HCT116 (cell line): ENCODE measurements around the gene RXFP1. TPM values are rescaled to one million over a fixed set of nuclear protein-coding genes. Genes with fewer than 3 reads are reported as not detected.
A peak's percentile ranks its signal among the peaks of the same experiment; 100 is the strongest.

ENCODE experiments used
- ATAC-seq: fragments of 200-7000 bp; cut with Tn5 transposase; 2 replicates; pipeline ENCODE4 v1.9.1; 2020; ENCODE audit warnings: mild to moderate bottlenecking, moderate library complexity
- Bru-seq: library from RNA; stranded (reverse); fragments of 400-500 nt; gene quantifications from one replicate; lab custom pipeline; 2021; lab: Mats Ljungman, UMichigan
- BruChase-seq, 2 experiments: library from RNA; stranded (reverse); fragments of 400-500 nt; gene quantifications; one replicate each; lab custom pipeline; 2021; lab: Mats Ljungman, UMichigan
- BruUV-seq: library from RNA; stranded (reverse); fragments of 400-500 nt; replicated peaks from 2 replicates; lab custom pipeline; 2021; lab: Mats Ljungman, UMichigan
- CTCF ChIA-PET: fragments of 300-600 bp; sonication (Branson Sonifier 250); formaldehyde crosslinking; loops from one replicate; lab custom pipeline; 2021; ENCODE audit warnings: antibody characterized with exemption; lab: Charles Lee
- POLR2A ChIA-PET: fragments of 300-600, 350-600 bp; sonication (Branson Sonifier 250); formaldehyde crosslinking; loops from one replicate; lab custom pipeline; 2021; ENCODE audit warnings: antibody characterized with exemption; lab: Charles Lee
- RAD21 ChIA-PET, 2 experiments: fragments of 300-600 bp; sonication (Branson Sonifier 250); formaldehyde crosslinking; loops; one replicate each; lab custom pipeline; 2023; ENCODE audit warnings: low total read pairs in 2 of 2; ENCODE audit not compliant: uncharacterized antibody in 2 of 2, unreplicated experiment in 2 of 2, low non-redundant PET in 1 of 2; lab: Charles Lee
- DNase-seq: peaks from one replicate; pipeline ENCODE4 v3.0.0-alpha.2; 2010; ENCODE audit warnings: low read depth, low spot score
- H2AFZ ChIP-seq: fragments of 200-600 bp; shearing (Covaris generic), sonication (generic); 2 replicates; pipeline ENCODE4 v1.6.1; 2017; ENCODE audit warnings: low read depth, mixed run types, mixed read lengths, antibody characterized with exemption, low read length; ENCODE audit not compliant: poor library complexity, severe bottlenecking
- H3K27ac ChIP-seq: 2 replicates; pipeline ENCODE4 v1.5.1; 2012; ENCODE audit warnings: low read depth, low read length
- H3K27me3 ChIP-seq: fragments of 200-600 bp; sonication (generic); 2 replicates; pipeline ENCODE4 v1.6.1; 2016; ENCODE audit warnings: mixed run types, low read length, mixed read lengths; ENCODE audit not compliant: insufficient read depth
- H3K36me3 ChIP-seq, 2 experiments: fragments of 200-500 bp in 1 of 2; fragments of 200-600 bp in 1 of 2; sonication (Bioruptor generic) in 1 of 2; sonication (generic) in 1 of 2; 2 replicates each; pipeline versions ENCODE4 v1.5.1 to v1.6.1; 2014 to 2016; ENCODE audit warnings: low read length in 2 of 2, inconsistent platforms in 1 of 2, mixed read lengths in 1 of 2, mixed run types in 1 of 2; ENCODE audit not compliant: insufficient read depth in 2 of 2, control insufficient read depth in 1 of 2
- H3K4me1 ChIP-seq, 2 experiments: fragments of 200-600 bp in 1 of 2; sonication (generic) in 1 of 2; 2 replicates each; pipeline versions ENCODE4 v1.5.1 to v1.6.1; 2012 to 2017; ENCODE audit warnings: low read length in 2 of 2, inconsistent platforms in 1 of 2, mild to moderate bottlenecking in 1 of 2, mixed read lengths in 1 of 2, mixed run types in 1 of 2, moderate library complexity in 1 of 2; ENCODE audit not compliant: insufficient read depth in 2 of 2, control insufficient read depth in 1 of 2
- H3K4me2 ChIP-seq: fragments of 200-600 bp; sonication (generic); 2 replicates; pipeline ENCODE4 v1.6.1; 2017; ENCODE audit warnings: mixed run types, low read length, mixed read lengths
- H3K4me3 ChIP-seq, 2 experiments: fragments of 200-600 bp in 1 of 2; sonication (generic) in 1 of 2; replicated peaks in 1 of 2; 2 replicates each; pipeline ENCODE4 v1.5.1; 2011 to 2016; ENCODE audit warnings: low read length in 2 of 2, control low read depth in 1 of 2, low read depth in 1 of 2, mild to moderate bottlenecking in 1 of 2, mixed read lengths in 1 of 2, mixed run types in 1 of 2
- H3K79me2 ChIP-seq: fragments of 200-600 bp; sonication (generic); 2 replicates; pipeline ENCODE4 v1.6.1; 2017; ENCODE audit warnings: mild to moderate bottlenecking, mixed run types, low read length, moderate library complexity, mixed read lengths; ENCODE audit not compliant: insufficient read depth
- H3K9ac ChIP-seq: fragments of 200-600 bp; sonication (generic); 2 replicates; pipeline ENCODE4 v1.6.1; 2016; ENCODE audit warnings: low read length, mixed read lengths
- H3K9me2 ChIP-seq: fragments of 200-600 bp; sonication (generic), shearing (Covaris generic); 2 replicates; pipeline ENCODE4 v1.6.1; 2017; ENCODE audit warnings: mixed run types, mild to moderate bottlenecking, moderate library complexity; ENCODE audit not compliant: insufficient read depth
- H3K9me3 ChIP-seq, 2 experiments: fragments of 200-500 bp in 1 of 2; fragments of 200-600 bp in 1 of 2; sonication (Bioruptor generic) in 1 of 2; sonication (generic) in 1 of 2; 2 replicates each; pipeline ENCODE4 v1.6.1; 2014 to 2017; ENCODE audit warnings: low read length in 2 of 2, mixed read lengths in 2 of 2, inconsistent platforms in 1 of 2, low read depth in 1 of 2, mild to moderate bottlenecking in 1 of 2, mixed run types in 1 of 2, moderate library complexity in 1 of 2; ENCODE audit not compliant: control insufficient read depth in 1 of 2, insufficient read depth in 1 of 2
- H4K20me1 ChIP-seq: fragments of 200-600 bp; sonication (generic), shearing (Covaris generic); 2 replicates; pipeline ENCODE4 v1.6.1; 2017; ENCODE audit warnings: mixed run types, mild to moderate bottlenecking, moderate library complexity; ENCODE audit not compliant: insufficient read depth
- ATF3 ChIP-seq: IDR thresholded peaks from 2 replicates; pipeline ENCODE4 v1.6.1; 2012
- CEBPB ChIP-seq: IDR thresholded peaks from 2 replicates; pipeline ENCODE4 v1.6.1; 2012; ENCODE audit warnings: low read depth
- CTCF ChIP-seq, 3 experiments: fragments of 200-600 bp in 1 of 3; sonication (generic) in 1 of 3; IDR thresholded peaks in 2 of 3; conservative IDR thresholded peaks in 1 of 3; 2 replicates each; pipeline ENCODE4 v1.5.1; 2012 to 2017; ENCODE audit warnings: low read depth in 2 of 3, low read length in 2 of 3, antibody characterized with exemption in 1 of 3, borderline replicate concordance in 1 of 3, control low read depth in 1 of 3, mild to moderate bottlenecking in 1 of 3, mixed read lengths in 1 of 3, mixed run types in 1 of 3, moderate library complexity in 1 of 3; ENCODE audit not compliant: insufficient read depth in 1 of 3
- EGR1 ChIP-seq: IDR thresholded peaks from 2 replicates; pipeline ENCODE4 v1.6.1; 2012; ENCODE audit warnings: low read depth
- ELF1 ChIP-seq: IDR thresholded peaks from 2 replicates; pipeline ENCODE4 v1.6.1; 2012; ENCODE audit warnings: low read depth, borderline replicate concordance
- EZH2 ChIP-seq: fragments of 200-600 bp; sonication (generic); IDR thresholded peaks from 2 replicates; pipeline ENCODE4 v1.6.1; 2017; ENCODE audit warnings: antibody characterized with exemption, mixed run types
- EZH2phosphoT487 ChIP-seq: fragments of 200-600 bp; IDR thresholded peaks from 2 replicates; pipeline ENCODE4 v1.6.1; 2018; ENCODE audit warnings: antibody characterized with exemption, borderline replicate concordance
- FOSL1 ChIP-seq: IDR thresholded peaks from 2 replicates; pipeline ENCODE4 v1.6.1; 2012; ENCODE audit warnings: low read depth
- POLR2A ChIP-seq: IDR thresholded peaks from 2 replicates; pipeline ENCODE4 v1.7.0; 2011; ENCODE audit warnings: borderline replicate concordance; ENCODE audit not compliant: insufficient read depth, insufficient read length; ENCODE audit errors: extremely low read depth
- RAD21 ChIP-seq: IDR thresholded peaks from 2 replicates; pipeline ENCODE4 v1.6.1; 2012; ENCODE audit warnings: low read depth, mild to moderate bottlenecking
- REST ChIP-seq: IDR thresholded peaks from 2 replicates; pipeline ENCODE4 v1.6.1; 2012; ENCODE audit warnings: low read depth
- SIN3A ChIP-seq: IDR thresholded peaks from 2 replicates; pipeline ENCODE4 v1.6.1; 2012; ENCODE audit warnings: low read depth
- SP1 ChIP-seq: IDR thresholded peaks from 2 replicates; pipeline ENCODE4 v1.6.1; 2012; ENCODE audit warnings: low read depth
- SRF ChIP-seq: IDR thresholded peaks from 2 replicates; pipeline ENCODE4 v1.6.1; 2012; ENCODE audit warnings: low read depth
- TCF7L2 ChIP-seq: IDR thresholded peaks from 2 replicates; pipeline ENCODE4 v1.7.0; 2011; ENCODE audit warnings: borderline replicate concordance, inconsistent platforms; ENCODE audit not compliant: insufficient read depth, insufficient read length; ENCODE audit errors: extremely low read depth
- YY1 ChIP-seq: IDR thresholded peaks from 2 replicates; pipeline ENCODE4 v1.6.1; 2011; ENCODE audit warnings: low read length, low read depth, moderate library complexity, mild to moderate bottlenecking; ENCODE audit not compliant: insufficient replicate concordance; ENCODE audit errors: extremely low read depth
- ZBTB33 ChIP-seq: IDR thresholded peaks from 2 replicates; pipeline ENCODE4 v1.6.1; 2011; ENCODE audit warnings: mild to moderate bottlenecking, low read length, moderate library complexity; ENCODE audit not compliant: insufficient replicate concordance; ENCODE audit errors: extremely low read depth
- ZFX ChIP-seq: fragments of 450-650 bp; IDR thresholded peaks from 2 replicates; pipeline ENCODE4 v1.6.1; 2017
- intact Hi-C: fragments of 100-400 bp; cut with micrococcal nuclease; formaldehyde crosslinking; loops from 2 replicates; pipeline ENCODE4 v1.10.0; 2022
- long read RNA-seq: library from polyadenylated mRNA; unstranded; transcript quantifications from one replicate; pipeline ENCODE4 v2.0.0, GENCODE V29; 2021; ENCODE audit not compliant: unreplicated experiment
- polyA plus RNA-seq: library from polyadenylated mRNA; unstranded; fragments of >200 nt; gene quantifications from 2 replicates; pipeline ENCODE4 v1.2.1, GENCODE V29; 2012; ENCODE audit warnings: missing spikeins
- total RNA-seq: library from RNA; stranded (reverse); gene quantifications from one replicate; pipeline ENCODE4 v1.2.1, GENCODE V29; 2021; ENCODE audit not compliant: unreplicated experiment

The RXFP1 gene
- total RNA-seq: not detected
- polyA plus RNA-seq: not detected in 2 replicates
- percentile 1 among the genes with signal in this experiment for Bru-seq, nascent RNA
- percentile 1 among the genes with signal in this experiment for BruChase-seq, experiment 1, labeled RNA remaining after a 6-hour chase
- percentile 2 among the genes with signal in this experiment for BruChase-seq, experiment 2, labeled RNA remaining after a 2-hour chase
- long read RNA-seq: 0 reads

- CTCF ChIA-PET: no interaction called here
- no peaks in the 10 kb centered on the region for H3K9me3 ChIP-seq
- no peaks in the 10 kb centered on the region for H3K9me2 ChIP-seq
- no peak within 1 kb of the TSS for H3K4me3 ChIP-seq
- peaks cover 0 to 6% of the 10 kb centered on the region in 2 experiments; a peak in 1 of 4 replicates for H3K4me1 ChIP-seq
- no peaks in the 10 kb centered on the region for H3K79me2 ChIP-seq
- no peaks in the 10 kb centered on the region for H3K27me3 ChIP-seq
- TF ChIP-seq ATF3 (no peak), CTCF (IDR thresholded peaks at IDR 0.05 in 2 of 3, conservative IDR thresholded peaks at IDR 0.05 in 1 of 3; ENCODE audit: borderline replicate concordance in 1 of 3, insufficient read depth in 1 of 3, low read depth in 2 of 3, low read length in 2 of 3) (no peak), EZH2phosphoT487 (no peak), EGR1 (no peak), POLR2A (no peak), SP1 (no peak), TCF7L2 (no peak), REST (no peak), FOSL1 (no peak), CEBPB (no peak), RAD21 (no peak), YY1 (no peak), SRF (no peak), ZBTB33 (no peak), SIN3A (no peak), EZH2 (no peak), ELF1 (no peak), ZFX (no peak)
- TF ChIP-seq, all 23 proteins: peak for 0
- ATAC-seq (no peak), DNase-seq (no peak)
- BruUV-seq: no TSS peak
- H4K20me1 ChIP-seq: no peaks in the 10 kb centered on the region
- ChIA-PET RAD21 (no interaction called here), POLR2A (no interaction called here)
- H3K36me3 ChIP-seq: no peaks in the 10 kb centered on the region
- H3K9ac ChIP-seq: no peak within 1 kb of the TSS
- H3K27ac ChIP-seq: no peak within 1 kb of the TSS
- H3K4me2 ChIP-seq: no peak within 1 kb of the TSS
- H2AFZ ChIP-seq: no peak within 1 kb of the TSS
- intact Hi-C loops: no loop called here
Measured at GRCh38 chr4:158521484-158522088, at the start of gene RXFP1. Gene RXFP1 (plus strand): TSS chr4:158521882. CDS start chr4:158521977, 95 bp downstream.
